ENCODE measurements around the gene GLMN.

GLMN gene

GRCh38 chr1:92219028-92219427 lies 79.8 kb downstream of the GLMN start:
- no peak for TF ChIP-seq CTCF (IDR thresholded peaks at IDR 0.05)
- Histone ChIP-seq H3K27ac (no peak overlapping the region), H3K4me3 (no peak overlapping the region)
- no peak for DNase-seq (ENCODE audit: low spot score)

GRCh38 chr1:92218559-92218958 lies 80.2 kb downstream of the GLMN start:
- TF ChIP-seq CTCF (IDR thresholded peaks at IDR 0.05), result no peak

GRCh38 chr1:92217721-92218120 lies 81.1 kb downstream of the GLMN start, which contains the start of gene C1orf146:
C1orf146 (plus strand) TSS chr1:92217915; CDS start chr1:92231421, 13,506 bp downstream.
- H3K27ac ChIP-seq, result no peak within 1 kb of the TSS
- no peak for TF ChIP-seq CTCF (IDR thresholded peaks at IDR 0.05)
- H3K4me3 ChIP-seq, result no peak within 1 kb of the TSS
- DNase-seq (ENCODE audit: low spot score), result no peak

More at GRCh38 chr1:92218559-92218958, 80.2 kb downstream of the GLMN start:
- DNase-seq (ENCODE audit: low spot score), result no peak
- Histone ChIP-seq H3K4me3 (no peak overlapping the region), H3K27ac (no peak overlapping the region)

GRCh38 chr1:92211166-92211565 lies 87.6 kb downstream of the GLMN start:
- TF ChIP-seq CTCF (IDR thresholded peaks at IDR 0.05), result no peak
- no peak overlapping the region for H3K4me3 ChIP-seq
- DNase-seq (ENCODE audit: low spot score), result no peak
- no peak overlapping the region for H3K27ac ChIP-seq

GRCh38 chr1:92210701-92211100 lies 88.1 kb downstream of the GLMN start:
- H3K4me3 ChIP-seq, result no peak overlapping the region
- no peak overlapping the region for H3K27ac ChIP-seq
- TF ChIP-seq CTCF (IDR thresholded peaks at IDR 0.05), result no peak
- no peak for DNase-seq (ENCODE audit: low spot score)

GRCh38 chr1:92203105-92203504 lies 95.7 kb downstream of the GLMN start:
- DNase-seq (ENCODE audit: low spot score), result no peak
- Histone ChIP-seq H3K4me3 (no peak overlapping the region), H3K27ac (no peak overlapping the region)
- no peak for TF ChIP-seq CTCF (IDR thresholded peaks at IDR 0.05)

GRCh38 chr1:92201973-92202372 lies 96.8 kb downstream of the GLMN start:
- Histone ChIP-seq H3K27ac (no peak overlapping the region), H3K4me3 (no peak overlapping the region)
- DNase-seq (ENCODE audit: low spot score), result no peak
- no peak for TF ChIP-seq CTCF (IDR thresholded peaks at IDR 0.05)
